IPS-NIHi7 (cell line): ENCODE measurements around the gene PDGFC.
"Not testable (repeated sequence)": the region's sequence is repeated elsewhere in the genome, so short reads cannot be mapped to it uniquely, and the experiment has no call there.

Experiments used
- DNase-seq: peaks from one replicate; pipeline ENCODE4 v3.0.0; 2012; ENCODE audit warnings: mixed read lengths; ENCODE audit errors: extremely low spot score

Gene PDGFC

DNA sequence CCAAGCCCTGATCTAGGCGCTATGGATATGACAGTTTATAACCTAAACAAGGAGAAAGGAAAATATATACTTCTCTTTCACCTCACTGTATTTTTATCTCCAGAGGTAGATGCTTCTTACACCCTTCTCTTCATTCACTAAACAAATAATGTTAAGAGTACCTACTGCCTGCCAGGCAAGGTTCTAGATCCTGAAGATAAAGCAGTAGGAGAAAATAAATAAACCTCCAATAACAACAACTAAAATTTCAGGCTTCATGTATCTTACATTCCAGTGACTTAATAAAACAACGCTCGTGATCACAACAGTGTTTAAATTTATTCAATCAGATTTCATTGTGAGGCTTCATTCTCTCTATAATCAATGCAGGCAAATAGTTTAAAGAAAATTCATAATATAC lies 20.7 kb downstream of the PDGFC start:
- DNase-seq = no peak

GRCh38 chr4:156950090-156950489 lies 21.5 kb downstream of the PDGFC start:
- no peak for DNase-seq

- DNase-seq = no peak
Observed at GRCh38 chr4:156949373-156949814, 22.2 kb downstream of the PDGFC start.

DNA sequence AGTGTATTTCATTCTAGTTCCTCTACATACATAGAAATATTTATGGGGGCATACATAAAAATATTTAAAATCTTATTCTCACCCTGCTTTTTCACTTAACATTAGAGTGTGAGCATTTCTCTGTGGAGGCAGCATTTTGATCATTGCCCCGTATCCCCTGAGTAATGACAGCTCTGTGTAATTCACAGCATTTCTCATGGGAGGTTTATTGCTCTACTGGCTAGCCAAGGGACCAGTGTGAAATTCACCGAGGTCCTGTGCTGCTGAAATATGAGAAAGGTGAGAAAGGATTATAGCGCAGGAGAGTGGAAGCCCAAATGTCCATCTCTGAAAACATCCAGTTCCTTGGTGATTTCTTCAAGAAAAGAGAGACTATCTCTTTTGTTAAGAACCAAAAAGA lies 22.9 kb downstream of the PDGFC start:
- DNase-seq = no peak

DNA sequence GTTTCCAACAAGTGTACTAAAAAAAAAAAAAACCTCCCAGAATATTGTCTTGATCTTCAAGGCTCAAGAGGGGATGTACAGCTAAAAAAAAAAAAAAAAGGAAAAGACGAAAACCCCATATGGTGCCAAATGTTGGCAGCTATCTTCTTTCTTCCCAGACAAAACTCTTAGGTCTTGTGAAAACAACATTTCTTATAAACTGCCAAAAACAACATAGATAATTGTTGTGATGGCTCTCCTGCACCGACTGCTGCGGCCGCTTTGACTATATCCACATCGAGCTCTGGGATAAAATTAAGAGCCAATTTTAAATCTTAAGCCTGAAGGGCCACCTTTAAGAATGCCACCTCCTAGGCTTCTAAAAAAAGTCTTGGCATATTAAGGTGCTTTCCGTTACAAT lies 23.5 kb downstream of the PDGFC start:
- no peak for DNase-seq

DNA sequence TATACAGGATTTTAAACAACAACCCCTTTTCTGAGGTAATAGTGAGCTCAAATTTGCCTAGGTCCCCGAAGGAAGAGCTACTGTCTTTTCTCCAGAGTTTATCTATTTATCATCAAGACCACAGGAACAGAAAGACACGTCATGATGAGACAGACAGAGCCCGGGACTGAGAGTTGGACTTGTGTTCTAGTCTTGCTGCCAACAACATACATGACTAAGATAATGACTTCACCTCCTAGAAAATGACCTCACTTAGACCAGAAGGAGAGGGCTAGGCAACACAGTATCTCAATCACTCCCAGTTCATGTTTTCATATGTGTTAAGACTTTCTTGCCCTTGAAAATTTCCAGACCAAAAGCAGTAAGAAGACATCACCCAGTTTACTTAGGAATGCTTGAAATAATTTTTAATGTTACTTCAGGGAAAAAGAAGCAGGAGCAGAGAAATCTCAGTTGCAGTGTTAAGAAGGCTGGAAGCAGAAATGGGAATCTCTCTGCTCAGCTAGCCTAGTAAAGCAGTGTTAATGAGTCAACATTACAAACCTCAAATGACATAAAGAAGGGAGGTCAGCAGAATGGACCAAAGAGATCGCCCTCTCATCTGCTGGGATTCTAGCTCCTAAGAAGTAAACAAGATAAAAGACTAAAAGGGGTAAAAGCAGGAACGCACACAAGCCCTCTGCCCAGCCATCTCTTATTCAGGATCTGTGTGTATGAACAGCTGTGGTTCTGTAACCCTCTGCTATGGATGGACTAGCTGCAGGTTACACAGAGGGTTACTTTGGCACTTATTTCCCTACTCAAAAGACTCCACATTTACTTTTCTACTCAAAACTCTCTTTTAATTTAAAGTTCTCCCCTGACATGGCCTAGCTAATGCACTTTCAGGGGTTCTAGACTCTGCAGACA lies 24.8 kb downstream of the PDGFC start:
- no peak for DNase-seq

DNA sequence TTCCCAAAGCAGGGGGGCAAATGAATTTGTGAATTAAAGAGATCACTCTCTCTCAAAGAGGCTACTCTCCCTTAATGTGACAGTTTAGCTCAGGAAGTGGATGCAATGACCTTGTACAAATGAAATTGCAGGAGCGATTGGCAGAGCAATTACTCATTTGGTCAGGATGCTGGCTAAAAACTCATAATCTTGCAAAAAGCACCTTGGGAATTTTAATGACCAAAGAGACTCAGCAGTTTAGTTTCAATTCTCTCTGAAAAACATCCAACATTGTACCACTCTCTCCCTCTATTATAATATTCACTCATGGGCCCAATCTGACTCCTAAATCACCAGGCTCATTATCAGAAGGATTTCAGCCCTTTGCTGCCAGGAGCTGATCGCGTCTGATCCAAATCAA lies 26.1 kb downstream of the PDGFC start:
- no peak for DNase-seq

DNA sequence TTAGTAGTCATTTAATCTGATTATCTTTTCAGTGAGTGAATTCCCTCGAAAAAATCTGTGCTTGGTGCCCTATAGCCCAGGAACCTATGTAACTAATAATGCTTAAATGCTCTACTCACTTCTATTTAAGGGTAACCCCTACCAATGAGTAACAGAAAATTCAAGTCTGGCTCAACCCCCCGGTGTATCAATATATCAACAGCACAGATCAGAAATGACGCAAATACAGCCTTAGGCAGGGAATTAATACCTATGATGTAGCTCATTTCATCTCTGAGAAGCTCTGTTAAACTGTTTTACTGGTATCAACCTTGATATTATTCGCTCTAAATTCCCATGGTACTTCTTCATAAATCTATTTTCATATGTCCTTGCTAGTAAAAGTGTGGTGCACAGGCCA lies 28.6 kb downstream of the PDGFC start:
- no peak for DNase-seq

DNA sequence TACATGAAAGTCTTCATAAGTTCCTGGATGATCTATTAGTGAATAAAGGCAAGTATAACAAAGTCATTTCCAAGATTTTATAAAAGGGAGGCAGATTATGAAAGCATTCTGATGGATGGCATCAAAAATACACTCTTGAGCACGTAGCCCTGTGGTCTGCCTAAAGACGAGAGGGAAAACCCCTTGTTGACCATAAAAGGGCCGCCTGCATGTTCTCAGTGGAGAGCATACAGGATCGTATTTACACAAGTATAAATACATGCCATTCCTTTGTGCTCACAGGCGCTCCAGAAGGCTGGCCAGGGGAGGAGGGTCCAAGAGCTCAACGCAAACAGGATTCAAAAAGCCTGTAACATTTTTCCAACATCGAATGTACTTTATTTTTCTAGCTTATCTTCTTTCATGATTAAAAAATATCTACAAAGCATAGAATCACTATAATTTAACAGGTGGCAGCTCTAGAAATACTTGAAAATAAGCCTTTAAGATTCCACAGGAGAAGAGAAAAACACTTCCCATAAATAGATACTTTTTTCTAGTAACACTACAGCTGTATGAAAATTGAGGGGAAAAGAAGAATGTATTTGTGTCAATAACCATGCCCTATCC lies 29.6 kb downstream of the PDGFC start:
- peak; percentile 53 for DNase-seq

GRCh38 chr4:156939801-156940200 lies 31.8 kb downstream of the PDGFC start:
- no peak for DNase-seq

DNA sequence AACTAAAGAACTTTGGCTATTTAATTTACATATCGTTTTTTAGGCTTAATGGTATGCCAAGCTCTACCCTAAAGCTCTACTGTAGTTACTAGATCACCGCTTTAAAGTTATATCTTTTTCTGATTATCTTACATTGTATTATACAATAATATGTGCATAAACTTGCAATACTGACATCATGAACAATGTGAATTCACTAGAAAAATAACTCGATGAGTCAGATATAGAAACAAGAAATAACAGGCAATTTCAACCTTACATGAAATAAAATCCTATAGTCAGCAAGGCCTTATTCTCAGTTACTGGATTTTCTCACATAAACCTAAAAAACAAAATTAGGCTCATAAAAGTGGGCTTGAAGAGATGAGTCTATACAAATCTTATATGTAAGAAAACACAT lies 32.5 kb downstream of the PDGFC start:
- DNase-seq = no peak

DNA sequence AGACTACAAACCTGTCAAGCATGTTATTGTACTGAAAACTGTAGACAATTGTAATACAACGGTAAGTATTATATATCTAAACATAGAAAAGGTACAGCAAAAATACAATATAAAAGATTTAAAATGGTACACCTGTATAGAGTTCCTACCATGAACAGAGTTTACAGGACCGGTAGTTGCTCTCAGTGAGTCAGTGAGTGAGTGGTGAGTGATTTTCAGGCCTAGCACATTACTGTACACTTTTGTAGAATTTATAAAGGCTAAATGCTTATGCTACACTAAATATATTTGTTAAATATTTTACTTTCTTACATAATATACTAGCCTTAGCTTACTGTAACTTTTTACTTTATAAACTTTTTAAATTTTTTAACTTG lies 37.4 kb downstream of the PDGFC start:
- no peak for DNase-seq

DNA sequence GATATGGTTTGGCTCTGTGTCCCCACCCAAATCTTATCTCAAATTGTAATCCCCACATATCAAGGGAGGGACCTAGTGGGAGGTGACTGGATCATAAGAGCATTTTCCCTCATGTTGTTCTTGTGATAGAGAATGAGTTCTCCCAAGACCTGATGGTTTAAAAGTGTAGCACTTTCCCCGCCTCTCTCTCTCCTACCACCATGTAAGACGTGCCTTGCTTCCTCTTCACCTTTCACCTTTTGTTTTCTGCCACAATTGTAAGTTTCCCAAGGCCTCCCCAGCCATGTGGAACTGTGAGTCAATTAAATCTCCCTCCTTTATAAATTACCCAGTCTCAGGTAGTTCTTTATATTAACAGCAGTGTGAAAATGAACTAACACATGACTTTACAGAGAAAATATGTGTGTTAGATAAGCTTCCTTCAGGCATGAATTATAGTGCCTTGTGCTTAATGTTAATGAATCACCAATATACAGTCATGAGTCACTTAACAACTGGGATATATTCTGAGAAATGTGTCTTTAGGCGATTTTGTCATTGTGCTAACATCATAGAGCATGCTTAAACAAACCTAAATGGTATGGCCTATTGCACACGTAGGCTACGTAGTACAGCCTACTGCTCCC lies 37.9 kb downstream of the PDGFC start:
- DNase-seq = no peak

- not testable (repeated sequence) for DNase-seq
Observed at GRCh38 chr4:156932360-156932759, 39.2 kb downstream of the PDGFC start.

DNA sequence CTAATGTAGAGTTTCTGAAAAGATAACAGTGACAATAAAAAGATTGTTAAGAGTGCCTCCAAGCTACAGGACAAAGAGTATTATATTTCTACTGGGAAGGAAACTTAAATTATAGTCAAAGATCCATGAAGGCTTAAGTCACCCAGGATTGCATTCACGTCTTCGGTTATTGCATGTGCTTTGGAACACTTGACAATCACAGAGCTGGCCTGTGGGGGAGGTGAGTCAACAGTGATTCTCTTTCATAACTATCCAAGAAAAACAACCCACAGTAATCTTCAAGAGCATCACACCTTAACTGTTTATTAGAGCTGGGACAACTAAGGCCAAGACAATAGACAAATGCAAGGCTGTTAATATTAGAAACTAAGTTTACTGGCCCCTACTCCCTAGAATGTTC lies 40.3 kb downstream of the PDGFC start:
- no peak for DNase-seq

- DNase-seq = no peak
Observed at GRCh38 chr4:156929386-156930105, 42.1 kb downstream of the PDGFC start.

DNA sequence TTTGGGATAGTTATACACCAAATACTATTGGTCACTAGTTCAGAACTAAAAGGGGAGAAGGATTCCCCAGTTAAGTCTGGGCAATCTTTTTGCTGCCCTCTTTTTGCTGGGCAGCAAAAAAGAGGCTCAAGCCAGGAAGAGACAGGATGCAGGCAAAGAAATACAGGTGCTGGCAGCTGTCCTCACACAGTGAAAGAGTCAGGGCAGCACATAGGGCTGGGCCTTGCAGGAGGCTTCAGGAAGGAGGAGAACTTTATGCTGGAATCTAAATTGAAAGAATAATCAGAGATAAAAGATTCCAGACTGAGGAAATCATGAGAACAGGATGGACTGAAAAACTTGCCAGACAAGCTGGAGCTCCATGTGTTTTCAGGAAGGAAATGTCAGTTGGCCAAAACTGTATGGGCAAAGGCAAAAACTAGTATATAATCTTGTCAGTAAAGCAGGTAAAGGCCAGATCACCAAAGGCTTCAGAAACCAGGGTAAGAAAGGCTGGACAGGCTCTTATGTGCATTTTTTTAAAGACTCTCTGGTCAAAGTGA lies 46.8 kb downstream of the PDGFC start:
- DNase-seq = no peak

DNA sequence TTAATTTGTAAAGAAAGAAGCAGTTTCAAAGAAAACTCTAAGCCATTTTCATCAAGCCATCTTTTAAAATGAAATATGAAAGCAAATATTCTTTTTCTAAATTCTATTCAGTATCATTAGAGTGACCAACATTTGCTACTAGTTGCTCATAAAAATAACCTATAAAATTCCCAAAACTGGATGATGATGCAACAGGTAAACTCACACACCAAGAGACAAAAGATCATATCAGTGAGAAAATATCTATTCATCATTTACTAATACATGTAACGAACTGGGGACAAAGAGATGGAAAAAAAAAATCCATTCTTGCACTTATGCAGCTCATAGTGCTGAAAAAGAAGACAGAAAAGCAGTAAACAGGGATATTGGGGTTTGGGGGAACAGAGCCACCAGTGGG lies 48.1 kb downstream of the PDGFC start:
- no peak for DNase-seq

DNA sequence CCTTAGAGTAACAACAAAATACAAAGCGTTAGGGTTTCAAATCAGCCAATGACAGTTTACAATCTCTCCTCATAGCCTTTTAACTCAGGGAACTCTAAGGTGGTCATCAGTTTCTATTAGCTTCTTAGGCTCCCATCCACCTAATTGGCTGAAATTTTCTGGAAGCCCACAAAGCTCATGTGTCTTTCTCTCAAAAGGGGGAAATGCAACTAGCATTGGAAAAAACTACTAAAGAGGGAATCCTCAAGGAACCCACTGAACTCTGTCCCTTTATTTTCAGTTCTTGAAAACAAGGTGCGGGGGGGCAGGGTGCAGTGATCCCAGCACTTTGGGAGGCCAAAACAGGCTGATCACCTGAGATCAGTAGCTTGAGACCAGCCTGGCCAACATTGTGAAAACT lies 56.4 kb downstream of the PDGFC start:
- no peak for DNase-seq

DNA sequence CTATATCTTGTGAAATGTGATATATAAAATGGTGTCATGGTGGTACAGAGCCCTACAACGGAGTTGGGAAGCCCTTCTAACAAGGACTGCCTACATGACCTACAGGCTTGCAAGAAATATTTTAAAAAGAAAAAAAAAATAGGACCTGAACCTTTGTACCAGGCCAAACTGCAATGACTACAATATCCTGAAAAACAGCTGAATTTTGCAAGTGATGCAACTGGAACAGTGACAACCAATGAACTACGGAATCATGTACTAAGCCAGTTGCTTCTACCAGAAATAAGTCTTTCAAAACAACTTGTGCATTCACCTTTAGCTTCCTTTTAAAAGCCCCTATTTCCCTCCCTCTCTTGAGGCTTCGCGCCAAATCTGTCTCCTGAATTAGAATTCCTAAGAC lies 58.4 kb downstream of the PDGFC start:
- no peak for DNase-seq

- no peak for DNase-seq
Observed at GRCh38 chr4:156909010-156909409, 62.6 kb downstream of the PDGFC start.

GRCh38 chr4:156906325-156906724 lies 65.3 kb downstream of the PDGFC start:
- DNase-seq = no peak
